DOHH2 (cell line): ENCODE data around the gene SSBP1.

Source experiments
- H3F3A ChIP-seq: fragments of 200-600 bp; sonication (generic), shearing (Covaris generic); 2 replicates; pipeline ENCODE4 v1.6.0; 2016; ENCODE audit warnings: antibody characterized with exemption, mild to moderate bottlenecking; ENCODE audit not compliant: control insufficient read depth, insufficient read depth
- H3K27ac ChIP-seq: fragments of 200-600 bp; sonication (generic); 2 replicates; pipeline ENCODE4 v1.5.1; 2014; ENCODE audit warnings: low read depth, mild to moderate bottlenecking, low read length, moderate library complexity
- H3K27me3 ChIP-seq: fragments of 200-600 bp; sonication (generic); 2 replicates; pipeline ENCODE4 v1.6.1; 2014; ENCODE audit warnings: mild to moderate bottlenecking, low read length, mixed read lengths; ENCODE audit not compliant: control insufficient read depth
- H3K36me3 ChIP-seq: fragments of 200-600 bp; sonication (generic); 2 replicates; pipeline ENCODE4 v1.6.1; 2014; ENCODE audit warnings: mild to moderate bottlenecking, low read length, moderate library complexity, mixed read lengths; ENCODE audit not compliant: control insufficient read depth
- H3K4me1 ChIP-seq: fragments of 200-600 bp; sonication (generic); 2 replicates; pipeline ENCODE4 v1.6.1; 2014; ENCODE audit warnings: mild to moderate bottlenecking, low read length, mixed read lengths; ENCODE audit not compliant: control insufficient read depth
- H3K4me2 ChIP-seq: fragments of 200-600 bp; sonication (generic); 2 replicates; pipeline ENCODE4 v1.6.0; 2014; ENCODE audit warnings: mild to moderate bottlenecking, low read length, moderate library complexity
- H3K4me3 ChIP-seq: fragments of 200-600 bp; sonication (generic); 2 replicates; pipeline ENCODE4 v1.5.1; 2014; ENCODE audit warnings: mild to moderate bottlenecking, low read length, mixed read lengths
- H3K79me2 ChIP-seq: fragments of 200-600 bp; sonication (generic); 2 replicates; pipeline ENCODE4 v1.6.1; 2014; ENCODE audit warnings: mild to moderate bottlenecking, low read length, mixed read lengths; ENCODE audit not compliant: control insufficient read depth
- H3K9me2 ChIP-seq: fragments of 200-600 bp; sonication (generic); replicated peaks from 2 replicates; pipeline ENCODE4 v1.6.1; 2014; ENCODE audit warnings: mild to moderate bottlenecking, low read length, mixed read lengths; ENCODE audit not compliant: control insufficient read depth
- H3K9me3 ChIP-seq: fragments of 200-600 bp; sonication (generic); 2 replicates; pipeline ENCODE4 v1.6.1; 2014; ENCODE audit warnings: antibody characterized with exemption, low read length, mixed read lengths; ENCODE audit not compliant: control insufficient read depth, insufficient read depth
- H4K20me1 ChIP-seq: fragments of 200-600 bp; sonication (generic); 2 replicates; pipeline ENCODE4 v1.6.0; 2014; ENCODE audit warnings: low read depth, mild to moderate bottlenecking, antibody characterized with exemption, low read length, moderate library complexity; ENCODE audit not compliant: control insufficient read depth, insufficient read depth
- CTCF ChIP-seq: fragments of 200-600 bp; sonication (generic); IDR thresholded peaks from one replicate; pipeline ENCODE4 v1.5.1; 2014; ENCODE audit warnings: antibody characterized with exemption, mild to moderate bottlenecking, low read depth, low read length; ENCODE audit not compliant: poor library complexity, severe bottlenecking
- EZH2phosphoT487 ChIP-seq: fragments of 200-600 bp; sonication (generic); IDR thresholded peaks from 2 replicates; pipeline ENCODE4 v1.6.1; 2017; ENCODE audit warnings: borderline replicate concordance, mild to moderate bottlenecking, antibody characterized with exemption, low read length, moderate library complexity, mixed read lengths

Gene SSBP1

GRCh38 chr7:141697211-141697871 is 40.8 kb upstream of the SSBP1 start:
- H3K4me1 ChIP-seq, result peaks cover 39% of the 10 kb centered on the region
- TF ChIP-seq EZH2phosphoT487 (no peak), CTCF (no peak)
- no peaks in the 10 kb centered on the region for H3K9me3 ChIP-seq
- H3K9me2 ChIP-seq, result no peaks in the 10 kb centered on the region
- H3K4me2 ChIP-seq, result no peak overlapping the region
- no peaks in the 10 kb centered on the region for H3K79me2 ChIP-seq
- H3K27me3 ChIP-seq, result peaks cover 35% of the 10 kb centered on the region
- H3F3A ChIP-seq, result no peaks in the 10 kb centered on the region; the same call in 1 of the 2 replicates
- no peaks in the 10 kb centered on the region for H3K36me3 ChIP-seq
- H4K20me1 ChIP-seq, result no peaks in the 10 kb centered on the region
- H3K27ac ChIP-seq, result no peak overlapping the region
- H3K4me3 ChIP-seq, result no peak overlapping the region

DNA sequence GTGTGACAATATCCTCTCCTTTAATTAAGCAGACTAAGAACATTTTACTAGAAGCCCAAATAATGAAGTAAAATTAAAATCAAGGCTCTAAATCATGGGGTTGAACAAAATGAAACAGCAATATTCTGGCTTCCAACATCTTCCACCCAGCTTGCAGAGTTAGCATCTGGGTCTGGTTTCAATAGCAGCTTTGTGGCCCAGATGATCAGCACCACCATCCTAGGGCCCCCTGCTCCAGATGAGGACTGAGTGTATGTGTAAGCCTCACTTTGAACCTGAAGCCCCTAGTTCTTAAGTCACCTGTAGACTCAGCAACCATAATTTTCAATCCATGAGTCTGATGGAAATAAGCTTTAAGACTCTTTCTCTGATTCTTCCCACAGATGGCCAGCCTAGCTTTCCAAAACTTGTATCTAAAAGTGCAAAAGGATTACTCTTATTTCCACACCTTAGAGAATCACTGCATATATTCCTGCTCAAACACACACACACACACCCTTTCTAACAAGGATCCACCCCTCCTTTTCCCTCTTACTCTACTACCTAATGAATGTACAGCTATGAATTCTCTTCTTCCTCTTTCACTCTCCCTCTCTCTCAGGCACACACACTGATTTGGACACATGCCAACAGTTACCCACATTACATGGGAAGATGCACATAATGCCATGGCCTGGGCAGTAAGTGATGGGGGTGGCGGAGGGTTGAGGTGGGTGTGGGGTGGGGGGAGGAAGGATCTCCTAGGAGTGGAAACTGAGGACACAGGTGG is 39.7 kb upstream of the SSBP1 start:
- Histone ChIP-seq H4K20me1 (no peaks in the 10 kb centered on the region), H3K4me2 (peak overlapping the region; percentile 62), H3K36me3 (no peaks in the 10 kb centered on the region), H3K9me3 (no peaks in the 10 kb centered on the region), H3F3A (peaks cover 4% of the 10 kb centered on the region; the same call in 1 of the 2 replicates), H3K9me2 (no peaks in the 10 kb centered on the region), H3K79me2 (no peaks in the 10 kb centered on the region), H3K4me1 (peaks cover 43% of the 10 kb centered on the region), H3K27me3 (peaks cover 43% of the 10 kb centered on the region), H3K4me3 (peak overlapping the region; percentile 31), H3K27ac (no peak overlapping the region)
- TF ChIP-seq EZH2phosphoT487, result no peak
- TF ChIP-seq CTCF, result no peak

DNA sequence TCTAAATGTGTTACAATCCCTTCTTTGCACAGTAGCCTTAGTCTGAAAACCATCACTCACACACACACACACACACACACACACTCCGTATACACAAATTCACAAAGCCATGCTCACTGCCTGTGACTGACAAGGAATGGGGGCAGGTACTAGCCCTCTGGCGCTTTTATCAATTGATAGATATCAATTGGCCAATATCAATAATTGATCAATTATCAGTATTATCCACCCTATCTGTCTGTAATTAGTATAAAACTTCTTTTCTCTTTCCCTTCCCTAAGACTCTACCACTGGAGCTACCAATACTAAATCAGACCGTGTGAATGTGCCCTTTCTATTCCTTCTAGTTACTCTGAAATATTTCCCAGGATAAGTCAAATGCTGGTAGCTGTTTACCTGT is 38.3 kb upstream of the SSBP1 start:
- TF ChIP-seq CTCF (no peak), EZH2phosphoT487 (no peak)
- no peak overlapping the region for H3K4me3 ChIP-seq
- no peaks in the 10 kb centered on the region for H3K9me3 ChIP-seq
- H3K36me3 ChIP-seq, result no peaks in the 10 kb centered on the region
- H3K79me2 ChIP-seq, result no peaks in the 10 kb centered on the region
- H3K27me3 ChIP-seq, result peaks cover 53% of the 10 kb centered on the region
- H3K9me2 ChIP-seq, result no peaks in the 10 kb centered on the region
- H3K4me1 ChIP-seq, result peaks cover 43% of the 10 kb centered on the region
- H3K4me2 ChIP-seq, result 0 out of 2 replicates have a peak overlapping the region, but pooled peaks have one; percentile 6
- H3K27ac ChIP-seq, result no peak overlapping the region
- no peaks in the 10 kb centered on the region for H4K20me1 ChIP-seq
- H3F3A ChIP-seq, result peaks cover 4% of the 10 kb centered on the region; the same call in 1 of the 2 replicates
